Central memory CD8-positive, alpha-beta T cell (primary cell): ENCODE results near the gene DMWD.
"Not testable (repeated sequence)": the region's sequence is repeated elsewhere in the genome, so short reads cannot be mapped to it uniquely, and the experiment has no call there.

Source experiments
- ATAC-seq: fragments of 150-1000 bp; cut with Tn5 transposase; replicated peaks from 2 replicates; pipeline ENCODE4 v1.10.0; 2022; ENCODE audit warnings: mild to moderate bottlenecking, moderate FRiP score, moderate number of reproducible peaks; ENCODE audit not compliant: poor library complexity, severe bottlenecking; ENCODE audit errors: extremely low read depth
- DNase-seq, 2 donors: peaks; one replicate each; pipeline ENCODE4 v3.0.0; 2021; ENCODE audit warnings: low spot score in 2 of 2
- H3K27ac Mint-ChIP-seq: one replicate; pipeline ENCODE4 v1.8.0; 2022; ENCODE audit warnings: low read depth, mild to moderate bottlenecking, moderate library complexity, mixed read lengths
- H3K27me3 Mint-ChIP-seq: one replicate; pipeline ENCODE4 v1.8.0; 2022; ENCODE audit warnings: mixed read lengths
- H3K36me3 Mint-ChIP-seq: one replicate; pipeline ENCODE4 v1.8.0; 2022; ENCODE audit warnings: mild to moderate bottlenecking, moderate library complexity, mixed read lengths; ENCODE audit not compliant: insufficient read depth
- H3K4me1 Mint-ChIP-seq: one replicate; pipeline ENCODE4 v1.8.0; 2022; ENCODE audit warnings: mixed read lengths
- H3K4me3 Mint-ChIP-seq: one replicate; pipeline ENCODE4 v1.8.0; 2022; ENCODE audit warnings: mild to moderate bottlenecking, moderate library complexity, mixed read lengths
- H3K9me3 Mint-ChIP-seq: one replicate; pipeline ENCODE4 v1.8.0; 2022; ENCODE audit warnings: mixed read lengths

DMWD gene

DNA sequence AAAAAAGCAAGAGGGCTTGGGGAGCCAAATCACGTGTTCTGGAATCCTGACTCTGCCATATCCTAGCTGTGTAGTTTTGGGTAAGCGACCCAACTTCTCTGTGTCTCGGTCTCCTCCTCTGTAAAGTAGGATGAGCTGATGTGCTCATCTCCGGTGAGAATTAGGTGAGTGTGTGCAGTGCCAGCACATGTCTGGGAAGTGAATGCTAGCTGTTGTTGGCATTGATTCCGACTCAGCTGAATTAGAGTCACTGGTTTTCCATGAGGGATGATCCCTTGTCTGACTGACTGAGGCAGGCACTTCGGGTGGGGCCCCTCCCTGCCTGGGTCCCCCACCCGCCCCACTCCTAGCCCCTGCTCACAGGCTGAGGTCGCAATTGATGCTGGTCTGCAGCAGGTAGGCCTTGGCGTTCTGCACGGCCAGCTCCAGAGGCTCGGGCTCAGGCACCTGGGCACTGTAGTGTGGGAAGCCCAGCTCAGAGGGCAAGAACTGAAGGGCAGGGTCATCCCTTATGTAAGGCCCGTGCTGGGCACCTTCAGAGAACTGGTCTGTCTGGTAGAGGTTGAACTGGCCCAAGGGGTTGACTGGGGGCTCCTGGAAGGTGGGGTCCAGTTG lies 21.6 kb upstream of the DMWD start:
- H3K27me3 Mint-ChIP-seq = no peaks in the 10 kb centered on the region
- DNase-seq (no peak), ATAC-seq (no peak)
- H3K36me3 Mint-ChIP-seq = peaks cover 6% of the 10 kb centered on the region
- no peak overlapping the region for H3K27ac Mint-ChIP-seq
- no peaks in the 10 kb centered on the region for H3K4me1 Mint-ChIP-seq
- H3K4me3 Mint-ChIP-seq = no peak overlapping the region
- H3K9me3 Mint-ChIP-seq = no peaks in the 10 kb centered on the region

DNA sequence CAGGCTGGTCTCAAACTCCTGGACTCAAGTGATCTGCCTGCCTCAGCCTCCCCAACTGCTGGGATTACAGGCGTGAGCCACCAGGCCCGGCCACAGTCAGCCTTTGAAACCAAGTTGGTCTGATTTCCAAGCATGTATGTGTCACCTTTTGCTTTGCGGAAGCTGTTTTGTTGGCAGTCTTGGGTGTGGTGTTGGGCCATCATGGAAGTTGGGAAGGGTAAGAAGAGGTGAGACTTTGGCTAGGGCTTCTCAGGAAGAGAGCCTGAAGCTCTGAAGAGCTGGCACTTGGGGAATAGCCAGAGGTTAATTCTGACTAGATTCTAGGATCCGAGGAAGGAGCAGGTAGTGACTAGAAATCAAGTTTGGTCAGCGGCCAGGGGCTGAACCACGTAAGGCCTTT lies 19.7 kb upstream of the DMWD start:
- no peaks in the 10 kb centered on the region for H3K9me3 Mint-ChIP-seq
- no peak overlapping the region for H3K27ac Mint-ChIP-seq
- no peaks in the 10 kb centered on the region for H3K27me3 Mint-ChIP-seq
- H3K4me3 Mint-ChIP-seq = no peak overlapping the region
- DNase-seq (no peak), ATAC-seq (no peak)
- H3K36me3 Mint-ChIP-seq = peaks cover 5% of the 10 kb centered on the region
- H3K4me1 Mint-ChIP-seq = no peaks in the 10 kb centered on the region

- no peak for DNase-seq
- Mint-ChIP-seq H3K4me1 (no peaks in the 10 kb centered on the region), H3K36me3 (no peaks in the 10 kb centered on the region), H3K9me3 (no peaks in the 10 kb centered on the region), H3K27me3 (no peaks in the 10 kb centered on the region), H3K4me3 (no peak overlapping the region), H3K27ac (no peak overlapping the region)
- no peak for ATAC-seq
Observed at GRCh38 chr19:45809643-45810159, 17.1 kb upstream of the DMWD start.

DNA sequence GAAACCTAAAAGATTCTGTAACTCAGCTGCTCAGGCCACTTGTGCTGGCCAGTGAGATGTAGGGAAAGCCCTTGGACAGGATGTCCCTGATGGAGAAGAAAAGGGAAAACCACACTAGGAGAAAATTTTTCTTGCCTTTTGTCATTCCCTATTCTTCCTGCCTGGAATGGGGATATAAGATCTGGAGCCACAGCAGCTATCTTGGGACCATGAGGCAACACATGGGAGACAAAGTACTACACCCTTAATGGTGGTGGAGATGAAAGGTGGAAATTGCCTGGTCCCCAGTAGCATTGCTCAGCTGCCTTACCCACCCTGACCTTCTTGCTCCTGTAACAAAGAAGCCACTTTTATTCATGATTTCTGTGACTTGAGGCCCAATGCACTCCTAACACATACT lies 13.1 kb upstream of the DMWD start:
- Mint-ChIP-seq H3K27me3 (peaks cover 13% of the 10 kb centered on the region), H3K27ac (no peak overlapping the region), H3K9me3 (no peaks in the 10 kb centered on the region), H3K4me3 (no peak overlapping the region), H3K36me3 (no peaks in the 10 kb centered on the region), H3K4me1 (no peaks in the 10 kb centered on the region)
- DNase-seq (no peak), ATAC-seq (no peak)

GRCh38 chr19:45804959-45805230 lies 12.2 kb upstream of the DMWD start:
- Mint-ChIP-seq H3K4me3 (no peak overlapping the region), H3K36me3 (peaks cover 2% of the 10 kb centered on the region), H3K27me3 (peaks cover 13% of the 10 kb centered on the region), H3K9me3 (no peaks in the 10 kb centered on the region), H3K4me1 (no peaks in the 10 kb centered on the region), H3K27ac (no peak overlapping the region)
- DNase-seq (no peak), ATAC-seq (no peak)

- no peak overlapping the region for H3K4me3 Mint-ChIP-seq
Observed at GRCh38 chr19:45804140-45804958, 11.7 kb upstream of the DMWD start.

GRCh38 chr19:45801603-45802175 lies 9.0 kb upstream of the DMWD start:
- Mint-ChIP-seq H3K4me1 (peaks cover 6% of the 10 kb centered on the region), H3K27ac (no peak overlapping the region), H3K9me3 (no peaks in the 10 kb centered on the region), H3K27me3 (peaks cover 13% of the 10 kb centered on the region), H3K4me3 (no peak overlapping the region), H3K36me3 (peaks cover 5% of the 10 kb centered on the region)
- no peak for DNase-seq
- no peak for ATAC-seq

More at GRCh38 chr19:45804140-45804958, 11.7 kb upstream of the DMWD start:
- ATAC-seq (no peak), DNase-seq (no peak)
- no peaks in the 10 kb centered on the region for H3K4me1 Mint-ChIP-seq
- peaks cover 4% of the 10 kb centered on the region for H3K36me3 Mint-ChIP-seq
- H3K27me3 Mint-ChIP-seq = peaks cover 13% of the 10 kb centered on the region
- H3K9me3 Mint-ChIP-seq = no peaks in the 10 kb centered on the region
- H3K27ac Mint-ChIP-seq = no peak overlapping the region

- H3K9me3 Mint-ChIP-seq = no peaks in the 10 kb centered on the region
- no peak overlapping the region for H3K4me3 Mint-ChIP-seq
- H3K4me1 Mint-ChIP-seq = peaks cover 6% of the 10 kb centered on the region
- no peak for DNase-seq
- H3K27ac Mint-ChIP-seq = no peak overlapping the region
- no peak for ATAC-seq
- peaks cover 14% of the 10 kb centered on the region for H3K27me3 Mint-ChIP-seq
- H3K36me3 Mint-ChIP-seq = peaks cover 5% of the 10 kb centered on the region
Observed at GRCh38 chr19:45800070-45800553, 7.5 kb upstream of the DMWD start.

- H3K36me3 Mint-ChIP-seq, H3K27ac Mint-ChIP-seq, H3K9me3 Mint-ChIP-seq, ATAC-seq, DNase-seq, H3K4me1 Mint-ChIP-seq, H3K4me3 Mint-ChIP-seq: not testable (repeated sequence)
- peaks cover 20% of the 10 kb centered on the region for H3K27me3 Mint-ChIP-seq
Observed at GRCh38 chr19:45799541-45799940, 6.9 kb upstream of the DMWD start.

GRCh38 chr19:45798995-45799517 lies 6.4 kb upstream of the DMWD start:
- Mint-ChIP-seq H3K9me3 (no peaks in the 10 kb centered on the region), H3K27me3 (peaks cover 23% of the 10 kb centered on the region), H3K4me1 (peaks cover 6% of the 10 kb centered on the region), H3K4me3 (no peak overlapping the region), H3K27ac (no peak overlapping the region), H3K36me3 (peaks cover 5% of the 10 kb centered on the region)
- DNase-seq (peak; percentile 45 to 54), ATAC-seq (peak; percentile 62)

DNA sequence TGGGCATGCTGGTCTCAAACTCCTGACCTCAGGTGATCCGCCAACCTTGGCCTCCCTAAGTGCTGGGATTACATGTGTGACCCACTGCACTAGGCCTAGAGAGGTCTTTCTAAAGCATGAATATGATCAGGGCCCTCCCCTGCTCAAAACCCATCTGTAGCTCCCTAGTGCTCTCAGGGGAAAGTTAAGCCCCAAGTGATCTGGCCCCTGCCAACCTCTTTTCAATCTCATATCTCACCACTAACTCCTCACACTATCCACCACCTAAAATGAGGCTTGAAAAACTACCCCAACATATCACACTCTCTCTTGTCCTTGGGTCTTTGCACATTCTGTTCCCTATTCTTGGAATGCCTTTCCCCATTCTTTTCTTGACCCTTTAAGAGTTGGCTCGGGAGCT lies 2.0 kb upstream of the DMWD start:
- peaks cover 39% of the 10 kb centered on the region for H3K4me1 Mint-ChIP-seq
- no peaks in the 10 kb centered on the region for H3K9me3 Mint-ChIP-seq
- DNase-seq = no peak
- H3K36me3 Mint-ChIP-seq = peaks cover 11% of the 10 kb centered on the region
- peaks cover 10% of the 10 kb centered on the region for H3K27me3 Mint-ChIP-seq
- no peak for ATAC-seq
- H3K27ac Mint-ChIP-seq = peak overlapping the region; percentile 1
- peak overlapping the region; percentile 85 for H3K4me3 Mint-ChIP-seq

DNA sequence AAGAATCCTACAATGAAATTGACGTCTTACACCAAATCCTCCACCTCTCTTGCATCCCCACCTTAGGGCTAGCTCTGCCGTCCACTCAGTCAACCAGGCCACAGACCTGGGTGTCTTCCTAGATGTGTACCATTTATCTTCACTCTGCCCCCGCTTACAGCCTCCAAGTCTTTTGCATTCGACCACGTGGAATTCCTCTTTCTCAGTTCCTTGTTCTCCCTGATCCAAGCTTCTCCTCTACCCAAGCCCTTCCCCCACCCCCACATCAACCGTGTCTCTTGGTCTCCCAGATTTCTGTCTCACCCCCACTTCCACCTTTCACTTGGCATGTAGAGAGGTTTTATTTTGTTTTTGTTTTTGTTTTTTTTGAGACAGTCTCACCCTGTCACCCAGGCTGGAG lies 1.2 kb upstream of the DMWD start:
- Mint-ChIP-seq H3K4me1 (peaks cover 39% of the 10 kb centered on the region), H3K4me3 (peak overlapping the region; percentile 85), H3K27me3 (peaks cover 10% of the 10 kb centered on the region), H3K27ac (peak overlapping the region; percentile 92), H3K36me3 (peaks cover 19% of the 10 kb centered on the region), H3K9me3 (no peaks in the 10 kb centered on the region)
- DNase-seq (no peak), ATAC-seq (no peak)
